ENCODE measurements around the gene GLI2.

Gene GLI2

DNA sequence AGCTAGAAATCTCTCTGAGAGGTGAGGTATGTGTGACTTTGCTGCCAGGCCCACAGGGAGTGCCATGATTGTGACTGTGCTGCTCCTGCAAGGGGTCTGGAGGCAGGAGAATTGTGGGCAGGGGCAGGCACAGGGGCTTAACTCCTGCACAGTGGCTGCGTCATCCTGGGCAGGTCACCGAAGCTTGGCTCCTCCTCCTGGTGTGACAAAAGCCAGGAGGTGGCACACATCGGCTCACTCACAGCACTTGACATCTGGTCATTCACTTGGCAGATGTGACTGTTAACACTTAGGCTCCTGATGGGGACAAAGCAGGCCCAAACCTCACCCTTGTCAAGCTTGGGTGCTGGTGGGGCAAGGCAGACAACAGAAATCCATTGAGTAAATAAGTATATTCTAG lies 36.4 kb upstream of the GLI2 start:
- no peak overlapping the region for H3K27ac ChIP-seq (ENCODE audit: poor library complexity, severe bottlenecking)
- H3K36me3 ChIP-seq (ENCODE audit: low read depth): no peaks in the 10 kb centered on the region
- H3K9me3 ChIP-seq (ENCODE audit: severe bottlenecking): no peaks in the 10 kb centered on the region
- TF ChIP-seq CTCF (IDR thresholded peaks at IDR 0.05; ENCODE audit: poor library complexity, severe bottlenecking): no peak
- ATAC-seq (ENCODE audit: low read depth) (no peak), DNase-seq (ENCODE audit: low spot score) (no peak)
- no peak overlapping the region for H3K4me3 ChIP-seq (ENCODE audit: severe bottlenecking)
- H3K27me3 ChIP-seq (ENCODE audit: insufficient read depth, poor library complexity, severe bottlenecking): peaks cover 11% of the 10 kb centered on the region
- no peaks in the 10 kb centered on the region for H3K4me1 ChIP-seq (ENCODE audit: insufficient read depth, poor library complexity, severe bottlenecking)

- Histone ChIP-seq H3K4me3 (ENCODE audit: severe bottlenecking) (no peak overlapping the region), H3K27ac (ENCODE audit: poor library complexity, severe bottlenecking) (no peak overlapping the region), H3K36me3 (ENCODE audit: low read depth) (no peaks in the 10 kb centered on the region), H3K9me3 (ENCODE audit: severe bottlenecking) (no peaks in the 10 kb centered on the region), H3K27me3 (ENCODE audit: insufficient read depth, poor library complexity, severe bottlenecking) (peaks cover 7% of the 10 kb centered on the region), H3K4me1 (ENCODE audit: insufficient read depth, poor library complexity, severe bottlenecking) (no peaks in the 10 kb centered on the region)
- DNase-seq (ENCODE audit: low spot score) (no peak), ATAC-seq (ENCODE audit: low read depth) (no peak)
- no peak for TF ChIP-seq CTCF (IDR thresholded peaks at IDR 0.05; ENCODE audit: poor library complexity, severe bottlenecking)
These were observed 35.0 kb upstream of the GLI2 start for GRCh38 chr2:120700659-120701058.

DNA sequence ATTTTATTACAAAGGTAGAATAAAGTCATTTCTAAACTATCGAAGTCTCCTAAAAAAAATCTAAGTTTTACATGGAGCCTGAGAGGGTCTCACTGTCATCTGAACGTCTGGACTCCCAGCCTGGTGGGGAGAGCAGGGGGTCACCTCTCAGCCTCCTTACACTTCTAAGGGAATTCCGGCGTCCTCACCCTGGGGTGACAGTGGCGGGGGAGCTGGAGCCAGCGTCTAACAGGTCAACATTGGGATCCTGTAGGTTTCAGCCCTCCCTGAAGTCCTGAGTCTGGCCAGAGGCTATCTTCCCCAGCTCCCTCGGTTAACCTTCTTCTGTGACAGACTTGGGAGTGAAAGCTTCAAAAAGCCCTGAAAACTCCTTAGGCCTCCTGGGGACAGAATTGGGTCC lies 34.6 kb upstream of the GLI2 start:
- Histone ChIP-seq H3K9me3 (ENCODE audit: severe bottlenecking) (no peaks in the 10 kb centered on the region), H3K4me3 (ENCODE audit: severe bottlenecking) (no peak overlapping the region), H3K4me1 (ENCODE audit: insufficient read depth, poor library complexity, severe bottlenecking) (no peaks in the 10 kb centered on the region), H3K27ac (ENCODE audit: poor library complexity, severe bottlenecking) (no peak overlapping the region), H3K27me3 (ENCODE audit: insufficient read depth, poor library complexity, severe bottlenecking) (peaks cover 2% of the 10 kb centered on the region), H3K36me3 (ENCODE audit: low read depth) (no peaks in the 10 kb centered on the region)
- no peak for ATAC-seq (ENCODE audit: low read depth)
- no peak for DNase-seq (ENCODE audit: low spot score)
- no peak for TF ChIP-seq CTCF (IDR thresholded peaks at IDR 0.05; ENCODE audit: poor library complexity, severe bottlenecking)

- DNase-seq (ENCODE audit: low spot score) (no peak), ATAC-seq (ENCODE audit: low read depth) (no peak)
- TF ChIP-seq CTCF (IDR thresholded peaks at IDR 0.05; ENCODE audit: poor library complexity, severe bottlenecking): no peak
- Histone ChIP-seq H3K27me3 (ENCODE audit: insufficient read depth, poor library complexity, severe bottlenecking) (no peaks in the 10 kb centered on the region), H3K36me3 (ENCODE audit: low read depth) (no peaks in the 10 kb centered on the region), H3K4me3 (ENCODE audit: severe bottlenecking) (no peak overlapping the region), H3K27ac (ENCODE audit: poor library complexity, severe bottlenecking) (no peak overlapping the region), H3K9me3 (ENCODE audit: severe bottlenecking) (no peaks in the 10 kb centered on the region), H3K4me1 (ENCODE audit: insufficient read depth, poor library complexity, severe bottlenecking) (no peaks in the 10 kb centered on the region)
These were observed 34.2 kb upstream of the GLI2 start for GRCh38 chr2:120701499-120701898.

- ATAC-seq (ENCODE audit: low read depth) (no peak), DNase-seq (ENCODE audit: low spot score) (no peak)
- TF ChIP-seq CTCF (IDR thresholded peaks at IDR 0.05; ENCODE audit: poor library complexity, severe bottlenecking): no peak
- no peak overlapping the region for H3K4me3 ChIP-seq (ENCODE audit: severe bottlenecking)
- no peaks in the 10 kb centered on the region for H3K36me3 ChIP-seq (ENCODE audit: low read depth)
- H3K27me3 ChIP-seq (ENCODE audit: insufficient read depth, poor library complexity, severe bottlenecking): no peaks in the 10 kb centered on the region
- H3K4me1 ChIP-seq (ENCODE audit: insufficient read depth, poor library complexity, severe bottlenecking): no peaks in the 10 kb centered on the region
- no peak overlapping the region for H3K27ac ChIP-seq (ENCODE audit: poor library complexity, severe bottlenecking)
- no peaks in the 10 kb centered on the region for H3K9me3 ChIP-seq (ENCODE audit: severe bottlenecking)
These were observed 33.6 kb upstream of the GLI2 start for GRCh38 chr2:120702061-120702460.

Data from RWPE2 (cell line).